Measurements from ENCODE around the gene PLIN3.
A peak's percentile ranks its signal among the peaks of the same experiment; 100 is the strongest.
"Not testable (repeated sequence)": the region's sequence is repeated elsewhere in the genome, so short reads cannot be mapped to it uniquely, and the experiment has no call there.

PLIN3 gene

DNA sequence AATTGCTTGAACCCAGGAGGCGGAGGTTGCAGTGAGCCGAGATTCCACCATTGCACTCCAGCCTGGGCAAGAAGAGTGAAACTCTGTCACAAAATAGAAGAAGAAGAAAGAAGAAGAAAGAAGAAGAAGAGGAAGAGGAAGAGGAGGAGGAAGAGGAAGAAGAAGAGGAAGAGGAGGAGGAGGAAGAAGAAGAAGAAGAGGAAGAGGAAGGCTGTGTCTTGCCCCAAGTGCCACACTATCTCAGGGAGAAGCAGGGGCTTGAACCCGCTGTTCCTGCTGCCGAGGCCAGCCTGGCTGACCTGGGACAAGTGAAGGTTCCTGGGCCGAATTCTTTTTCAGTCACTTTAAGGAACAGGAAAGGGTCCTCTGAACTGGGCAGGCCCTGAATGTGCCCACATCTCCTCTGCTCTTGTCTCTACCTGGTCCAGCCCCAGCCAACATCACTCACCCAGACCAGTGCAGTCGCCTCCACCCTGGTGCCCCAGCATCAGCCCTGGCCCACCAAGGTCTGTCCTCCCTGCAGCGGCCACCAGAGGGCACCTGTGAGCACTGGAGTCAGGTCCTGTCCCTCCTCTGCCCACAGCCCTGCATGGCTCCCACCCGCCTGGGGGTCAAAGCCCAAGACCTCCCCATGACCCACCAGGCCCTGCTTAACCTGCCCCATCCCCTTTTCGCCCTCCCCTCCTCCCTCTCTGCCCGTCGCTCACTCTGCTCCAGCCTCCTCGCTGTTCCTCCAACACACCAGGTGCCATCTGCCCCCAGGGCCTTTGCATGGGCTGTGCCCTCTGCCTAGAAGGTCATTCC is 55.9 kb downstream of the PLIN3 start:
- peak; percentile 79 to 89 for DNase-seq (ENCODE audit: low read depth in 2 of 2)

DNA sequence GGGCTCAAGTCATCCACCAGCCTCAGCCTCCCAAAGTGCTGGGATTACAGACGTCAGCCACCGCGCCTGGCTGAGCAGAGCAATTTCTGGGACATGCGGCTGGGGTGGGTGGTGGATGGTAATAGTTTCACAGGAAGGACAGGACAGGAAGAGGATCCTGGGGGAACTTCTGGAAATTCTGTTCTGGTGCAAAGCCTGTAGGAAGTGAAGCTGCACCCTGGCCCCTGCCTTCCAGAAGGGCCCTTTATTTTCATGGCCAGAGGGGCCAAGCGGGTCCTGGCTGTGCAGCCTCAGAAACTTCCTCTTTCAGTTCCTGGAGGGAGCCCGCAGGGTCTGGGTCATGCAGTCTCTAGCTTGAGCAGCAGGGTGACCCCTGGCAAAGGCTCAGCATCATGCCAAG is 60.3 kb downstream of the PLIN3 start:
- DNase-seq (ENCODE audit: low read depth in 2 of 2) = no peak

DNA sequence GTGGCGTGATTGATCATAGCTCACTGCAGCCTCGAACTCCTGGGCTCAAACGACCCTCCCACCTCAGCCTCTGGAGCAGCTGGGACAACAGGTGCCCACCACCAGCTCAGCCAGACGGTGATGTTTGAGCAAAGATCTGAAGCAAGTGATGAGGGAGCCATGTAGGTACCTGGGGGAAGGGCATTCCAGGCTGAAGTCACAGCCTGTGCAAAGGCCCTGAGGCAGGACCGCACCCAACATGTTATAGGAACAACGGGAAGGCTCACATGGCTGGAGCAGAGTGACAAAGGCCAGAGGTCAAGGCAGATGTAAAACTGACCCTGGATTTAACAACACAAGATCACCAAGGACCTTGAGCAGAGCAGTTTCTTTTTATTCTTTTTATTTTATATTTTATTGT is 61.1 kb downstream of the PLIN3 start:
- no peak for DNase-seq (ENCODE audit: low read depth in 2 of 2)

DNA sequence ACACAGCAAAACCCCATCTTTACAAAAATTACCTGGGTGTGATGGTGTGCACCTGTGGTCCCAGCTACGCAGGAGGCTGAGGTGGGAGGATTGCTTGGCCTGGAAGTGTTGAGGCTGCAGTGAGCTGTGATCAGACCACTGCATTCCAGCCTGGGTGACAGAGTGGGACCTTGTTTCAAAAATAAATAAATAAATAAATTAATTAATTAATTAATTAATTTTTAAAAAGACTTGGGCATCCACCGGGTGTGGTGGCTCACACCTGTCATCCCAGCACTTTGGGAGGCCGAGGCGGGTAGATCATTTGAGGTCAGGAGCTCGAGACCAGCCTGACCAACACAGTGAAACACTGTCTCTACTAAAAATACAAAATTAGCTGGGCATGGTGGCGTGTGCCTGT is 62.3 kb downstream of the PLIN3 start:
- not testable (repeated sequence) for DNase-seq (ENCODE audit: low read depth in 2 of 2)

DNA sequence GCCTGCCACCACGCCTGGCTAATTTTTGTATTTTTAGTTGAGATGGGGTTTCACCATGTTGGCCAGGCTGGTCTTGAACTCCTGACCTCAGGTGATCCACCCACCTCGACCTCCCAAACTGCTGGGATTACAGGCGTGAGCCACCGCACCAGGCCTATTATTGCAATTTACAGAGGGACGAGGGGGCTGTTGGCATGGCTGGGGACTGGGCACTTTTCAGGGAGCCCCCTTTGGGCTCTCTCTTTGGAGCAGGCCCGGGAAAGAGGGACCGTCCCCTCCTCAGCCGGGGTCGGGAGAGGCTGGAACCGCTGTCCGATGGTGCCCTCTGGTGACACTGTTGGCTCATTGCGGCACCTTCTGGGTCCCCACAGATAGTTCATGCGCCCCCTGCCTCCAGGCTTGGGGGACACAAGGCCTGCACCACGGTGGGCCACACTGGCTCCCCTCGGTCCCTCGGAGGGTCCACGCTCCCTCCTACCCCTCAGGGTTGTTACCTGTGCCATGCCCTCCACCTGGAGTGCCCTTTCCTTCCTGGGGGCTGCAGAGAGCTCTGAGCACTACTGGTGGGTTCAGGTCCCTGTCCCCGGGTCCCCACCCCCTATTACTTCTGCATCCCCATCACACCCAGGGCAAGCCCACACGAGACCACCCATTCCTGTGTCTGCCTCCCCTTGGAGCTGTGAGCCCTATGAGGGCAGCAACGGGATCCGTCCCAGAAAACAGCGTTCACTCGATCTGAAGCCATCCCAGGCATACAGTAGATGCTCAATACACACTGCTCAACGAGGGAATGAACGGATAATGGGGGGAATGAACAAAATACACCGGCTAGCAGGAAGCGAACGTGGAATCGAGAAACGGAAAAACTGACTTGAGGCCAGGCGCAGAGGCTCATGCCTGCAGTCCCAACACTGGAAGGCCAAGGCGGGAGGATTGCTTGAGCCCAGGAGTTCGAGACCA is 63.5 kb downstream of the PLIN3 start:
- peak in 1 of 2 donors; percentile 48 for DNase-seq (ENCODE audit: low read depth in 2 of 2)

DNA sequence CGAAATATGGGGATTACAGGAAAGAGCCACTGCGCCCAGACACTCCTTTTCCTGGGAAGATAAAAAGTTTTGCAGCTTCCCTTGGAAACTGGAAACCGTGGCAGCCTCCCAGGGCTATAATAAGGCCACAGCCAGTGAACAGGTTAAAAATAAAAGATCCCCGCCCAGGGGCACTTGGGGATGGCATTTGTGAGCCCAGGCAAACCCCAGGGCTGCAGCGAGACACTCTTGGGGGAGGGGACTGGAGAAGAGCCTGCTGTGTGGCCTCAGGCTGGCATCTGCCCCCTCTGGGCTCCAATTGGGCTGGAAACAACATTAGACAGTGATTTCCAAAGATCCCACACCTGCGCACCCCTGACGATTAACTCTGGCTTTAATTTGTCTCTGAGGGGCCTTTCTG is 64.8 kb downstream of the PLIN3 start:
- DNase-seq (ENCODE audit: low read depth in 2 of 2) = no peak

DNA sequence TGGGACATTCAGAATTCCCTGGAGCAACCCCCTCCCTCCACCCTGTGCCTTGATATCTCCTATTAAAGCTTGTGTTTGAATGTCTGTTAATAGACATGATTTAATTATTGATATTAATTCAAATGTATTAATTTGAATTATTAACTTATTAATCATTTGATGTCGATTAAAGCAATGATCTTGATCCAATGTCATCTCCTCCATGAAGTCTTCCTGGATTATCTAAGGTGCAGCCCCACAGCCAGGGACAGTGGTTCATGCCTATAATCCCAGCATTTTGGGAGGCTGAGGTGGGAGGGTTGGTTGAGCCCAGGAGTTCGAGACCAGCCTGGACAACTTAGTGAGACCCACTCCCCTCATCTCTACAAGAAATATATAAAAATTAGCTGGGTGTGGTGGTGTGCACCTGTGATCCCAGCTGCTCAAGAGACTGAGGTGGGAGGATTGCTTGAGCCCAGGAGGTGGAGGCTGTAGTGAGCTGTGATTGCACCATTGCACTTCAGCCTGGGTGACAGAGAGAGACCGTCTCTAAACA is 66.3 kb downstream of the PLIN3 start:
- no peak for DNase-seq (ENCODE audit: low read depth in 2 of 2)

DNA sequence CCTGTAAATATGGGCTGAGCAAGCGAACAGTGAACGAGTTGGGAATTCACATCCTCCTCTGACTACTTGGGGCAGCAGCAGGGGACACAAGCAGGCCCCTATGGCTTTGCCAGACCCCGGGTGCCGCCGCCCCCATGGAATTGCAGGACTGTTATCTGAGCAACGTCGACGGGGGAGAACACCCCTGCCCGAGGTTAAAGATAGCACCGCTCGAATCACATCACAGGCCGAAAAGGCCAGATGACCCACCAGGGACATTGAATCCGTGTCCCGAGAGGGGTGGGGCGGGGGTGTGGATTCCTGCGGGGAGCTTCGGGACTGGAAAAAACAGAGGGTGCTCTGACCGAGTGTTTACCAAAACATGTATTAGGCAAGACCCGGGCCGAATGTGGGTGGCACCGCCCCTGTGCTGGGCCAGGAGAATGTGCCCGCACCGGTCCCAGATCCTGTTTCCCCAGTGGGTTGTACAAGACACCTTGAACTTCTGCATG is 66.8 kb downstream of the PLIN3 start:
- DNase-seq (ENCODE audit: low read depth in 2 of 2) = no peak

DNA sequence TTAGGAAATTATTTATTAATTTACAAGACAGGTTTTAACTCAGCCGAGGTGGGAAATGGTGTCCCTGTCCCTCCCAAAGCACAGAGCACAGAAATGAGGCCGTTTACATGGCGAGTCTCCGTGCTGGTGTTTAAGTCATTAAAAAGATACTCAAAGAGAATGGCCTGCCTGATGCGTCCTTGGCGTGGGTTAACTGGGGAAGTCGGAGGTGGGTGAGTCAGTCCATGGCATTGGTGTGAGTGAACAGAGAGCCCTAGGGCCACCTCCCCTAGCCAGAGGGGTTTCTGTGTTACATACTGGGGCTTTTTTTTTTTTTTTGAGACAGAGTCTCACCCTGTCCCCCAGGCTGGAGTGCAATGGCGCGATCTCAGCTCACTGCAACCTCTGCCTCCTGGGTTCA is 72.1 kb downstream of the PLIN3 start:
- no peak for DNase-seq (ENCODE audit: low read depth in 2 of 2)

DNA sequence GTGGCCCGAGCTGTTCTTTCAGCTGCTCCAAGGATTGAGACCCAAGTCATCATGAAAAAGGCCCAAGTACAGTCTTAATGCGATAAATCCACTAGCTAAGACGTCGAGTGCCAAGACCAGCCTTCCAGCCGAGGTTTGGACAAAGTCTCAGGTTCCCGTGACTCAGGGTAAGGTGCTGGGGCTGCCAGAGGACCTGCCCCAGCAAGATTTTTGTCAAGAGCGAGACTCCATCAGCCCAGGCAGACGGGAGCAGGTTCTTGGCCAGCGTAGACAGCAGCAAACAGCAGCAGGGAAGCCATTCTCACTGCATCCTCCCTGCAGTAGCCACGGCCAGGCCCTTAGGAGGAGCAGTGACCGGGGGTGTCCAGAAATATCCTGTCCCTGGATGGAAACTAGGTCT is 72.5 kb downstream of the PLIN3 start:
- no peak for DNase-seq (ENCODE audit: low read depth in 2 of 2)

DNA sequence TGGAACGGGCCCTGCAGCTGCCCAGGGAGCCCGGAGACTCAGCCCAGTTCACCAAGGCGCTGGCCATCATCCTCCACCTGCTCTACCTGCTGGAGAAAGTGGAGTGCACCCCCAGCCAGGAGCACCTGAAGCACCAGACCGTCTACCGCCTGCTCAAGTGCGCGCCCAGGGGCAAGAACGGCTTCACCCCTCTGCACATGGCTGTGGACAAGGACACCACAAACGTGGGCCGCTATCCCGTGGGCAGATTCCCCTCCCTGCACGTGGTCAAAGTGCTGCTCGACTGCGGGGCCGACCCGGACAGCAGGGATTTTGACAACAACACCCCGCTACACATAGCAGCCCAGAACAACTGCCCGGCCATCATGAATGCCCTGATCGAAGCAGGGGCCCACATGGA is 74.2 kb downstream of the PLIN3 start:
- DNase-seq (ENCODE audit: low read depth in 2 of 2) = not testable (repeated sequence)

DNA sequence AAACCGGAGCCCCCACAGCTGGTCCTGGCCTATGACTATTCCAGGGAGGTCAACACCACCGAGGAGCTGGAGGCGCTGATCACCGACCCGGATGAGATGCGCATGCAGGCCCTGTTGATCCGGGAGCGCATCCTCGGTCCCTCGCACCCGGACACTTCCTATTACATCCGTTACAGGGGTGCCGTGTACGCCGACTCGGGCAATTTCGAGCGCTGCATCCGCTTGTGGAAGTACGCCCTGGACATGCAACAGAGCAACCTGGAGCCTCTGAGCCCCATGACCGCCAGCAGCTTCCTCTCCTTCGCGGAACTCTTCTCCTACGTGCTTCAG is 74.6 kb downstream of the PLIN3 start:
- DNase-seq (ENCODE audit: low read depth in 2 of 2) = not testable (repeated sequence)

DNA sequence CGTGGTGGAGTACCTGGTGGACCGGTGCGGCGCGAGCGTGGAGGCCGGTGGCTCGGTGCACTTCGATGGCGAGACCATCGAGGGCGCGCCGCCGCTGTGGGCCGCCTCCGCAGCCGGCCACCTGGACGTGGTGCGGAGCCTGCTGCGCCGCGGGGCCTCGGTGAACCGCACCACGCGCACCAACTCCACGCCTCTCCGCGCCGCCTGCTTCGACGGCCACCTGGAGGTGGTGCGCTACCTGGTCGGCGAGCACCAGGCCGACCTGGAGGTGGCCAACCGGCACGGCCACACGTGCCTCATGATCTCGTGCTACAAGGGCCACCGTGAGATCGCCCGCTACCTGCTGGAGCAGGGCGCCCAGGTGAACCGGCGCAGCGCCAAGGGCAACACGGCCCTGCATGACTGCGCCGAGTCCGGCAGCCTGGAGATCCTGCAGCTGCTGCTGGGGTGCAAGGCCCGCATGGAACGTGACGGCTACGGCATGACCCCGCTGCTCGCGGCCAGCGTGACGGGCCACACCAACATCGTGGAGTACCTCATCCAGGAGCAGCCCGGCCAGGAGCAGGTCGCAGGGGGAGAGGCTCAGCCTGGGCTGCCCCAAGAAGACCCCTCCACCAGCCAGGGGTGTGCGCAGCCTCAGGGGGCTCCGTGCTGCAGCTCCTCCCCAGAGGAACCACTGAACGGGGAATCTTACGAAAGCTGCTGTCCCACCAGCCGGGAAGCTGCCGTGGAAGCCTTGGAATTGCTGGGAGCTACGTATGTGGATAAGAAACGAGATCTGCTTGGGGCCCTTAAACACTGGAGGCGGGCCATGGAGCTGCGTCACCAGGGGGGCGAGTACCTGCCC is 75.2 kb downstream of the PLIN3 start:
- DNase-seq (ENCODE audit: low read depth in 2 of 2) = peak in 1 of 2 donors; percentile 11

DNA sequence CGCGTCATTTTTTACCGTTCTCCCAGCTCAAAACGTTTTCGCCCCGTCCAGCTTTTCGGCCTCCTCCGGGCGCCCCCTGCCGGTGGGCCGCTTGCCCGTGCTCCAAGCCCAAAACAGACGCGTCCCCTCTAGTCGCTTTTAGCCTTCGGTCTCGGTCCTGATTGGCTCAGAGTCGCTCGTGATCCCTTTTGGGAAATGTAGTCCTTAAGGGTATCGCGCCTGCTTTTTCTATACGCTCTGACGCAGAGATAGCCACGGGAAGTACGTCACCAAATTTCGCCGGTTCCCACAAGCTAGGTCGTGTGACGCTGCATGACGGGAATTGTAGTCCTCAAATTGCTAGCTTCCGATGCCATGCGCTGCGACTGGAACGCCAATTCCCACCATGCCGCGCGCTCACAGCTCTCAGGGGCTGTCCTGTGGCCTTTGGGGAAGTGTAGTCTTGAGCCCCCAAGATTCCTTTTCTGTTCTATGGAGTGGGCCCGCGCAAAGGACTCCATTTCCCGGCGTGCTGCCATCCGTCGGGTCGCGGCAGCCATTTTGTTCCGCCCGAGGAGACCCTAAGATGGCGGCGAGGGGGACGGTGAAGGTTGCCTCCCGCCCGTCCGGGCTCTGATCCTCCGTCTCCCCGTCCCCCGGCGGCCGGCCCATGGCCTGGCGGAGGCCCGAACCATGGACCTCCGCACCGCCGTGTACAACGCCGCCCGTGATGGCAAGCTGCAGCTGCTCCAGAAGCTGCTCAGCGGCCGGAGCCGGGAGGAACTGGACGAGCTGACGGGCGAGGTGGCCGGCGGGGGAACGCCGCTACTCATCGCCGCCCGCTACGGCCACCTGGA is 76.1 kb downstream of the PLIN3 start, which contains the start of gene FEM1A:
Gene FEM1A, plus strand, starts transcription at position 552 of the 836 bp plus-strand sequence. Its CDS starts 121 bp downstream, at position 673.
- peak; percentile 96 to 97 for DNase-seq (ENCODE audit: low read depth in 2 of 2)
